A204.1 (cell line): ENCODE results near the gene PSMB3.

Experiments used
- FAIRE-seq: peaks from 2 replicates; lab custom pipeline; 2012; peaks lifted over from hg19 to GRCh38; lab: Jason Lieb, UNC

The PSMB3 gene

DNA sequence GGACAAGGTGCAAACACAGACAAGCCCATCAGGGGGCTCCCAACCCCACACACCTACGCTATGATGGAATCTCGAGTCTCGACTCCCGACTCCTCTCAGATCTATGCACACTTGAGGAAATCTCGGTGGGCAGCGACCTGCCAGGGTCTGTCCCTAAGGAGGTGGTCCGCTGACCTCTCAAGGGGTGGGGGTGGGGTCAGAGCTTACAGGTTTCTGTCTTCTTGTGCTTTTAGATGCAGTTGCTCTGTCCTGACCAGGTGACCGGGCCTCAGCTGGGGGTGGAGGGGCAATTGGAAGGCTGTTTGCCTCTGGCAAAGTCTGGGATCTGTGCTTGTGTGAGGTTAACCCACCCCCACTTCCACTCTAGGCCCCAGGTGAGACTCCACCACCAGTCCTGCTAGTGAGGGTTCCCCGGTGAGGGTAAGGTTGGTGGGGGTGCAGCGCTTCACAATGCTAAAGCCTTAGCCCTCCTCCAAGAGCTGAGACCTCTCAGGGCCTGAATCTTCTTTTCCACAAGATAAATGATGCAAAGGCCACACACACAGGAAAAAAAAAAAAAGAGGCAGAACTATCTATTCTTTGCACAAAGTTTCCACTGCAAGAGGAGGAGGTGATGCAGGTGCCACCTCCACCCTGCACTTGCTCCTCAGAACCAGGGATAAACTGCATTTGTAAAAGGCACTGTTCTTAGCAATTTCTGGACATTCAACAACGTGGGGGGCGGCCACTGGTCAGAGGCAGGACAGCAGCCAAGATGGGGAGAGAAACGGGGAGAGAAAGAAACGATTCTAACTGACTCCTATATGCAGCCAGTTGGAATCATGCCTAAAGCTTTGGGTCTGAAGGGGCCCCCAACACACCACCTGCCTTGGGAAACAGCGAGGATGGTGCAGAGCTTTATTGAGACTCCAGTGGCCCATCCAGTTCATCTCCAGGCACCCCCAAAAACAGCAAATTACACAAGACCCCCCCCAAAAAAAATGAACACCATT lies 18.3 kb upstream of the PSMB3 start:
- FAIRE-seq: no peak

DNA sequence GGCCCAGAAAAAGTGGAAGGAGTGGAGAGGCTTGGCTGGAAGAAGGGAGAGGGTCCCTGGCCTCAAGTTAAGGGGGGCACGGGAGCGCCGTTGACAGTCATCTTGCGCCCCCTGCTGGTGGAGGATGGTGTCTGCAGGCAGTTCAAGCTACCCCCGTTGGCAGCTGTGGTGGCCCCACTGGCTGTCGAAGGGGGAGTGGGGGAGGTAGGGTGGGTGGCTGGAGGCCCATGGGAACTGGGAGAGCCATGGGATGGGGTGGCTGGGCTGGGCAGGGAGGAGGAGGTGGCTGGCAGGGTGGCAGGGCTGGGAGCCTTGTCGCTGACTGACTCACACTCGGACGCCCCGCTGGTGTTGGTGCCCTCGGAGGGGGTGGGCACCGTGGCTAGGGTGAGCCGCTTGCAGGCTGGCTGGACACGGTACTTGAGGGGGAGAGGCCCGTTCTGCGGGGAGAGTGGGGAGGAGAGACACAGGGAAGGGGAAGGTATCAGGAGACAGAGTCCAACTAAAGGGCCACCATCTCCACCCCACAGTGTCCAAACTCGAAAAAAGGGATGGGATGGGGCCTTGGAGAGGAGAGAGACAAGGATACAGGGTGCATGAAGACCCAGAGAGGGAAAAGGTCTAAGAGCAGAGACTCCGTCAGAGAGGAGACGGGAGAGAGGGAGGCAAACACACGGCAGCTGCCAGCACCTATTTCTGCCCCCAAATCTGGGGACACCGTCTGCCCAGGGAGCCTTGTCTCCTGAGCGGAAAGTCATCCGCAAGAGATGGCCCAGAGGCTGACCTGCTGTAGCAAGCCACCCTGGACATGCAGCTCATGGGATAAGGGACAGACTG lies 17.2 kb upstream of the PSMB3 start:
- FAIRE-seq: no peak

DNA sequence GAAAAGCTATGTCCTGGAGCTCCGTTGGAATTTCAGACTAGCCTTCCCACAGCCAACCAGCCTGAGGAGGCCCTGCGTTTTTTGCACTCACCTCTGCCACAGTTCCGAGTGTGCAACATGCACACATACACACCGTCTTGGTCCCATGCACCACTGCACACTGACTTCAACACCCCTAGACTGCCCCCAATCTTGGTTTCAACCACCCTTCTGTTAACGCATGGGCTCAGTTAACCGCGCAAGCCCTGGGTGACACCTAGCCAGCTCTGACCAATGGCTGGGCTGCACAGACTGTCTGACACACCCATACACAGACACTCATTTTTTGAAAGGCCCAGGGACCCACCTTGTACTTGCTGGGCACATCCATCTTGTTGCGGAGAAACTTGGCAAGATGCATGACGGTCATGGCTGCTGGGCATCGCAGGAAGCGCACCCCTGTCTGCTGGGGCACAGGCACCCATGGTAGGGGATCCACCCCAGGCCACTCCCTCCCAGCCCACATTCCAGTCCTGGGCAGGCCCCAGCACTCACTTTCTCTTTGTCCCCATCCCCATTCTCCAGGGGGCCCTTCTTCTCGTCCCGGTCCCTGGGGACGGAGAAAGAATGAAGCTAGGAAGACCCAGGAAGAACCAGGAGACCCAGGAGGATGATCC lies 14.4 kb upstream of the PSMB3 start:
- no peak for FAIRE-seq

DNA sequence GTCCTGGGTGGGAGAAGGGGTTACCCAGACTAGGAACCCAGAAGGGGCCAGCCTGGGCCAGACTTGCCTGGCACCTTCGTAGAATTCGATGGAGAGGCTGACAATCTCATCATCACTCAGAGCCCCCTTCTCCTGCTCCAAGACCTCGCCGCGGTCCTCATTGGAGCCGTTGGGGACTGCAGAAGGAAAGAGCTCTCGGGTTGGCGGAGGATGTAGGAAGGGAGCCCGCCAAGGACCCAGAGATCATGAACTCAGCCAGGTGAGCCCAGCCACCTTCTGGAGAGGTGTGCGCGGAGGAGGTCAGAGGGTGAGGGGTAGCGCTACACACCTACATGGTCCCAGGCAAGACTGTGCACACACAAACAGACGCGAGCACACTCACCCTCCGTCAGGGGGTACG lies 13.9 kb upstream of the PSMB3 start:
- no peak for FAIRE-seq

DNA sequence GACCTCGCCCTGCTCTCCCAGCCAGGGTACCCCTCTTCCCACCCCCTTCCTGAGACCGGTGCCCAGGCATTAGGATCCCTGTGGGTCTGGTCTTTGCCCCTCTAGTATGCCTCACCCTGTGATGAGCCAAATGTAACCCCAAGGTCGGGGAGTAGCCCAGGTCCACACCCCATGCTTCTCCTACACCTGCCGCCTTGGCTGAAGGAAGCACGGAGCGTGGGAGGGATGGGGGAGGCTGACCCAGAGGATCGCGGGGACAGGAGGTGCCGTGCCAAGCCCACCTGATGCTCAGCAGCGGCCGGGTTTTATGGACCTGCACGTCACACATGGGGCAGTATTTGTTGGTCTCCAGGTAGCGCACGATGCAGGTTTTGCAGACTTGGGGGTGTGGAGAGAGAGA lies 13.2 kb upstream of the PSMB3 start:
- FAIRE-seq: no peak

DNA sequence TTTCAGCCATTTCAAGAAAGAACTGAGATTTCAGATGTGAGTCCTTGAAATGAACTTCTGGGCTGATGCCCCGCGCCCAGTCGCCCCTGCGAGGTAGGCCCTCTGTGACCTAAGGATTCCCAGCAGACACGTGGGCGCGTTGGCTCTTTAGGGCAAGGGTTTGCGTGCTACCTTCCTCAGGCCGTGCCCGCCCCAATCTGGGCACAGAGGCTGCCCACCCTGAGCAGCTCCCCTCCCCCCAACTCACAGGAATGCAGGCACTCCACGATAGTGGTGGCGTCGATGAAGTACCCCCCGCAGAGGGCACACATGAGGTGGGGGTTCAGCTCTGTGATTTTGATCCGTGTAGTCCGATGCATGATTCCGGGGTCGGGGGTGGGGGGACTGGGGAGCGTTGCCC lies 12.5 kb upstream of the PSMB3 start:
- FAIRE-seq: no peak

DNA sequence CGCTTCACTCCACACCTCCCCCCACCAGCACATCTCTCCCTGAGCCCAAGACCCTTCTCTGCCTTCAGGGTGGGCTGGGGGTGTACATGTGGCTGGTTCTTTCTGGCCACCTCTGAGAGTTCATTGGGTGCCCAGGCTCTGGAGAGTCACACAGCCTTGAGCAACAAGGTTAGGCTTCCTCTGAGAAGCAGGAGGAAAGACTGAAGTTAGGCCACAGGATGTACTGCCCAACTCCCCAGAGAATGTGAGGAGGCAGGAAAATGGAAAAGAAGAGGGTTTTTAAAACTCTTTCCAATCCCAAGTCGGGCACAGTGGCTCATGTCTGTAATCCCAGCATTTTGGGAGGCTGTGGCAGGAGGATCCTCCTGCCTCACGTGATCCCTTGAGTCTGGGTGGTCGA lies 11.7 kb upstream of the PSMB3 start:
- no peak for FAIRE-seq

DNA sequence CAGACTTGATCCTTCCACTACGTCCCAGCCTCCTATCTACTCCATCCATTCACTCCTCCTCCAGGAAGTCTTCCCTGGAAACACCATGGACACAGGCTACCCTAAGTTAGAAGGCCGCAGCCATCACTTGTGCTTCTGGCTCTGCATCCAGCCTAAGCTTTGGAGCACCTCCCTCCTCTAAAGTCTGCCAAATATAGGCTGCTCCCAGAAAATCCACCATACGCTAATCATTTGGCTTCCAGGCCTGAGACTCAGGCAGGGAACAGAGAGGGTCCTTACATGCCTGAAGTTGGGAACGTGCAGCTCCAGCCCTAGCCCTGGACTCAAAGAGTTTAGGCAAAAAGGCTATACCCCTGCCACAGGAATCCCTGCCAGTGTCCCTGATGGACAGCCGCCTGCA lies 11.1 kb upstream of the PSMB3 start:
- FAIRE-seq: no peak

DNA sequence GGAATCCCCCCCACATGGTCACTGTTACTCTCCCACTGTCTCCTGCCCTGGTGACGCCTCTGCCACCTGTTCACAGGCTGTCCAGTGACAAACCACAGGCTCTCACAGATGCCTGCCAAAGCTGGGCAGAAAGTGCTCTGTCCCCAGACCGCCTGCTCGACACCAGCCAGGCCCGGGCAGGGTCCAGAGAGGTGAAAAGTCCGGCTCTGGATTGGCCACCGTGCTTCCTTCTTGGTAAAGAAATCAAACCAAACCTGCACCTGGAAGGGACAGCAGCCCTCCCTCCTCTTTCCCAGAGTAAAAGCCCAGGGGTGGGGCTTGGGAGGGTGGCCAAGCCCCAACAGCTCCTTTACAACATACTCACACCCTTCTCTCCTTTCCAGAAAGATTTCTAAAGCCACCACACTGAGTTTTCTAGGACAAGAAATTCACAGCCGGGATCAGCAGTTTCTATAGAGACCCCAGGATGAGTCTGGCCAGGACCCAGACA lies 10.6 kb upstream of the PSMB3 start:
- FAIRE-seq: no peak

DNA sequence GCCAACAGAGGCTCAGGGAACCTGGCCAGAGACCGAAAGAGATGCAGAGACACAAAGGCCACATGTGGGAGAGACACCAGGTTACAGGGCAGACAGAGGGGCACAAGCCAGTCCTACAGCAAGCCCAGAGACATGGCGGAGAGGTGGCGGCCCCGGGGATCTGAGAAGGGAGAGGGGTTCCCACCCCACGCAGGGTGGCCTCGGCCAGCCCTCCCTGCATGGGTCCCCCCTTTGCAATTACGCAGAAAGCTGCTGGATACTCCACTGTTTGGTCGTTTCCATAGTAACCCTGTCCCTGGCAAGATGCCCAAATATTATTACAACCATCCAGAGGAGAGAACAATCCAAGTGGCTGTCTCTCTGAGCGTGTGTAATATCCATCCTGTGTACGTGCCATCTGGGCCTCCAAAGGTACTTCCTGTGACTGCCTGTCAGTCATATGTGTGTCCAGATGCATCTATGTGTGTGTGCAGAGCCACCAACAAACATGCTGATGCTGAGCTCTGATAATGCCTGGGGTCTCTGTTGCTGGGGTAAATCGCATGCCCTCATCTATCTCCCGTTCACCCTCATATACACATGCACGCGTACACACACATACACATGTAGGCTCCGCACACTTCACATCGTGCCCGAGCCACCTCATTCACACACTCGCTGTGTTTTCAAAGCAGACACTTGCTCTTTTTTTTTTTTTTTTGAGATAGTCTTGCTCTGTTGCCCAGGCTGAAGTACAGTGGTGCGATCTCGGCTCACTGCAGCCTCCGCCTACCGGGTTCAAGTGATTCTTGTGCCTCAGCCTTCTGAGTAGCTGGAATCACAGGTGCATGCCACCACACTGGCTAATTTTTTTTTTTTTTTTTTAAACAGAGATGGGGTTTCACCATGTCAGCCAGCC lies 9.9 kb upstream of the PSMB3 start:
- FAIRE-seq: no peak

DNA sequence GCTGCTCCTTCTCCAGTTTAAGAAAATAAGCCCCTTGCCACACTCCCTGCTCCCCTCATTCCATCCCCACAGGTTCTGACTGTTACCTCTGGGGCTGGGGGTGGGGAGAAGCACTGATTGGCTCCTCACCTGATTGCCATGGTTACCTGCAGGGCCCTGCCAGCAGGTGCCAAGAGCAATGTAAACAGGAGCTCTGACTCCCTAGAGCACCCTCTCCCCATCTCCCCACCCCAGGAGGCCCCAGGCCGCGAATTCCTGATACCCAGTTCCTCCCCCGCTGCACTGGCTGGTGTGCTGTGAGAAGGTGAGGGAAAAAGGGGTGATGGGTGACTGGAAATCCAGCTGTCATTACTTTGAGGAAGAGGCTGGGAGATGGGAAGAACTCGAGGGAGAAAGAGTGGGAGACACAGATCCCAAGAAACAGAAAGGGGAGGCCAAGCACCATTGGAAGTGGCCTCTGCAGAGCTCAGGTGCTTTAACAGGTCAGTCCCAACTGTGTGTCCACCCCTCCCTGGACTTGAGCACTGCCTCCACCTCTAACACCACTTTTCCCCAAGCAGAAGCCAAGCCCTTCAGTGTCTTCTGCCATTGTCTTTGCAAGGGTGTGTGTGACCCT lies 8.9 kb upstream of the PSMB3 start:
- no peak for FAIRE-seq

DNA sequence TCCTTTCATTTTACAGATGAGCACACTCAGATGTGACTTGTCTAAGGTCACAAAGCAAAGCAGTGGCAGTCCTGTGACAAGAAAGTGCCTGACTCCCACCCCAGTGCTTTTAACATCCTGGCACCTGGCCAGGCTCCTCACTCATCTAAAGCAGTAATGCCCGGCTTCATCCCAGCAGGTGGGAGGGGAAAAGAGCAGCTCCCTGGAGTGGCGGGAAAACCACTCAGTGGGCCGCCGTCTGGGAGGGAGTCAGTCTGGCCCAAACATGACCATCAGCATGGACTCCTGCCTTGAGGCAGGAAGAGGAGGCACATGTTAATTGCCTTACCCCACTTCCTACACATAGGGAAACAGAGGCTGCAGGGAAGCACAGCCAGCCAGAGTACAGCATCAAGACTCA lies 7.0 kb upstream of the PSMB3 start:
- FAIRE-seq: no peak

DNA sequence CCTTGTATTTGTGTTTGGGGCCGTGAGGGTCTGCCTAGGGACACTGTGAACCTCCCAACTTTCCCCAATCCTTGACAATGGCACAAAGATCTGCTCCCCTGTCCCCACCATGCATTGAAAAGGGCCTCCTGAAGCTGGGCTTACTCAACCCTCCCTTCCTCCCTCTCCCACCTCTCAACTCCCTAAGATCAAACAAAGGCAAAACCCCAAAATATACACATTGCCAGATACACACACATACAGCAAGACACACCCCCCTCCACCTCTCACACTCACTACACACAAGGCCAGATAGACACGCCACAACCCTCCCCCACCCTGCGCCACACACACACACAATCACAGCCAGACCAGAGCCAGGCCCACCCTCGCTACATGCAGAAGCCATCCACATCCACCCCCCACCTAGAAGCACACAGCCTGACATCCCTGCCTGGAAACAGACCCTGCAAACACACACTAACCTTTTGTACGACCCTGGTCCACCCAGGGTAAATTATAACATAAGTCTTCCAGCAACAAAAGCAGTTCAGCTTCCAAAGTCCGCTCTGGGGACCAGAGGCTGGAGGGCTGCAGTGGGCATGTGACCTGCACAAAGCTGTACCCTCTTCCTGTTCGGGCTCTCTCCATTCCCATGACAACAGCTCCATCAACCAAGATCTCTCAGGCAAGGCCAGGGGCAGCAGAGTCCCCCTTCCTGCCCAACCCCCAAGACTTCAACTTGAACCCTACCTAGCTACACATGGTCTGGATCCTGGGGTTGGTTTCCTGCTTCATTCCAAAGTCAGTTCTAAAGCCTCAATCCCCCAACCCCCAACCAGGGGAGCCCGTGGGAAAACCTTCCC lies 6.3 kb upstream of the PSMB3 start:
- FAIRE-seq: no peak

DNA sequence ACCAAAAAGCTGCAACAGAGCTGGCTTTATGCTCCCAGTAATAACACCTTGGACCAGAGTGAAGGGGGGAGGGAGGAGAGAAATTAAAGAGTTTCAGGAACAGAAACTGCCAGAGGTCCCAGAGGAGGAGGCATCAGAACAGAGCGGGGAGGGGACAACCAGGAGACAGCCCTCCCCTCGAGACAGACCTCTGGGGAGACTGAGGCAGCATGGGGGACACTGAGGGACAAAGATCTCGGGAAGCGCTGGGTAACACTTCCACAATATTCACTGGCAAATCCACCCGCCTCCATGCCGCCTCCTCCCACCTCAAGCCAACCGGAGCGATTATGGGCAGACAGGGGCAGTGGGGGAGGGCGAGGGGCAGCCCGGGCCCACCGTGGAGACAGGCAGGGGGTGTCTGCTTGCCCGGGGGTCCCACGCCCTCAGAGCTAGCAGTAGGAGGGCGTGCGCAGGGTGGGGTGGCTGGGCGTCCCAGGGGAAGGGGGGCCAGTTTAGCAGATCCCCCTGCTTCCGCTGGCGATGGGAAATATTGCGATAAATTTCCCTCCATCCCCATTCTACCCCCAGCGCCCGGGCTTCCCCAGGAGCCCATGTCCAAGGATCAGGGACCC lies 5.6 kb upstream of the PSMB3 start:
- no peak for FAIRE-seq

DNA sequence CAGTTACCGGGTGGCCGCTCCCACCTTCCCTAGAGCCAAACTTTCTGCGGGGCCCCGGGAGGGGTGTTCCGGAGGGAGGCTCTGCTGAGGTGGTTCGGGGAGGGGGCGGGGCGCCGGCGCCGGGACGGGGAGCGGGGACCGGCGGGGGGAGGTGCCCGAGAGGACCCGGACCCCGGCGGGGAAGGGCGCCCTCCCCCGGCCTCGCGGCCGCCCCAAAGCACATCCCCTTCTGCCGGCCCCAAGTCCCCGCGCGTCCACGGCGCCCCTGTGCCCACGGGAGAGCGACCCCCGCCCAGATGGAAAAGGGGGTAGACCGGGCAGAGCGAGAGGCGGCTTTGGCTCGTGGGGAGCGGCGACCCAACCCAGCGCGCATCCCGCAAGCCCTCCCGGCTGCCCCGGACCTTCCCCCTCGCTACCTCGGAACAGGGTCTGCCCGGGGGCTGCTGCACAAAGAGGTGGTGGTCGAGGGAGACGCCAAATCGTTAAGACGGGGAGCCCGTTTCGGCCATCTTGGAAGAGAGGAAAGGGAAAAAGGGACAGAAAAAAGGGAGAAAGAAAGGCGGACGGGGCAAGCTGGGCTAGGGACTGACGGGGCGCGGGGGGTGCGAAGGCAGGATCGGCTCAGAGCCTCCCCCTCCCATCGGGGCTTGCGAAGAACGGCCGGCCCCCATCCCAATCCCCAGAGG lies 4.9 kb upstream of the PSMB3 start:
- FAIRE-seq: no peak

DNA sequence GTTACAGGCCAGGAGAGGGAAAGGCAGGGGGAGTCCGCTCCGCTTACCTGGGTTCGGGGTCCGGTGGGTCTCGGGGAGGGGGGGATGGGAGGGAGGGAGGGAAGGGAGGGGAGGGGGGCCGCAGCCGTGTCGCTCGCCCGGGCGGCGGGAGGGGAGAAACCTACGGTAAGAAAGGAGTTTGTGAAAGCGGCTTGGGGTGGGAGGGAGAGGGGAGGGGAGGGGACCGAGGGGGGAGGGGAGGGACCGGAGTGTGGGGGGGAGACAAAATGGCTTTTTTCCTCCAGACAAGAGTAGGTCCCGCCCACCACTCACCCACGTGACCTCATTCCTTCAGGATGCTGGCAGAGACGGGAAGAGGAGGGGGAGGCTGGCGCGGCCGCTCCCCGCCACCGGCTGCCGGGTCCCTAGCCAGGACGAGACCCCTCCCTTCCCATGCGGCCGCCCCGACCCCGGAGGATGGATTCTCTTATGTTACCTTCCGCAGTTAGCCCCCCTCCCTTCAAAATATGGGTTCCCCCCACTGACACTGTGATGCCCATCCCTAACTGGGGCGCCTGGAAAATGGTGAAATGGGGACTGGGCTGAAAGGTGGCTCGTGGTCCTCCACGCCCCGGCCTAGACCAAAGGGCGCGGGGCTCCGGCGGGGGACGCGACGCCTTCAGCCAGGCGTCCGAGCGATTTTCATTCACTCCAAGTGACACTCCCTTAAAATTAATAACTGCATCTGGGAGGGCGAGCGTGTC lies 4.2 kb upstream of the PSMB3 start, which contains the start of gene PCGF2:
Gene PCGF2 (minus strand): TSS at position 188 of the 743 bp plus-strand sequence. CDS start 7,934 bp downstream, outside the sequence.
- no peak for FAIRE-seq

DNA sequence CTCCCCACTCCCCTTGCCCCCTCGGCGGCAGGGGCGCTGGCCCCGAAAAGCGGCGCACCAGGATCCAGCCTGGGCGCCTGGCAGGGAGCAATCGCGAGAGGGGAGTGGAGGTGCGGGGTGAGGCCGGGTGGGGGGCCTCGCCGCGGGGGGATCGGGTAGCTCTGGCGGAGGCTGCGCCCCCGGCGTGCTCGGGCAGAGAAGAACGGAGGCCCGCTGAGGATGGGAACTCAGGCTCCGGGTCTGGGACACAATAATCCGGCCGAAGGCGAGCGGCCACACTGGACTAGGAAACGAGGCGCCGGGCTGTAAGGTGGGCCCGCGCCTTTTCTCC lies 3.7 kb upstream of the PSMB3 start:
- FAIRE-seq: no peak
